Activated CD8-positive, alpha-beta T cell treated with anti-CD3 and anti-CD28 coated beads for 36 hours (primary cell): ENCODE data around the gene DAB1. TPM values are rescaled to one million over a fixed set of nuclear protein-coding genes. Genes with fewer than 3 reads are reported as not detected.

ENCODE experiments used
- ATAC-seq: fragments of 200-7000 bp; cut with Tn5 transposase; one replicate; pipeline ENCODE4 v1.10.0; 2021; ENCODE audit warnings: mild to moderate bottlenecking, moderate library complexity
- CTCF ChIA-PET: fragments of 350-600 bp; sonication (Branson Sonifier 250); formaldehyde crosslinking; loops from one replicate; lab custom pipeline; 2021; ENCODE audit warnings: antibody characterized with exemption; lab: Charles Lee
- POLR2A ChIA-PET: fragments of 350-600 bp; sonication (Branson Sonifier 250); formaldehyde crosslinking; loops from one replicate; lab custom pipeline; 2021; ENCODE audit warnings: antibody characterized with exemption; lab: Charles Lee
- DNase-seq: peaks from one replicate; pipeline ENCODE4 v3.0.0-alpha.2; 2020
- H3K27ac Mint-ChIP-seq: one replicate; pipeline ENCODE4 v1.8.0; 2021; ENCODE audit warnings: mild to moderate bottlenecking, mixed read lengths
- H3K27me3 Mint-ChIP-seq: one replicate; pipeline ENCODE4 v1.8.0; 2021; ENCODE audit warnings: mixed read lengths
- H3K36me3 Mint-ChIP-seq: one replicate; pipeline ENCODE4 v1.8.0; 2021; ENCODE audit warnings: low read depth, mixed read lengths
- H3K4me1 Mint-ChIP-seq: one replicate; pipeline ENCODE4 v1.8.0; 2021; ENCODE audit warnings: low read depth, mixed read lengths
- H3K4me3 Mint-ChIP-seq: one replicate; pipeline ENCODE4 v1.8.0; 2021; ENCODE audit warnings: mild to moderate bottlenecking, moderate library complexity, mixed read lengths
- H3K9me3 Mint-ChIP-seq: one replicate; pipeline ENCODE4 v1.8.0; 2021; ENCODE audit warnings: mixed read lengths
- CTCF ChIP-seq: fragments of 200-600 bp; IDR thresholded peaks from one replicate; pipeline ENCODE4 v1.8.0; 2022; ENCODE audit warnings: antibody characterized with exemption, mild to moderate bottlenecking
- intact Hi-C: fragments of 100-400 bp; cut with micrococcal nuclease; formaldehyde crosslinking; loops from one replicate; pipeline ENCODE4 v1.10.0; 2022
- total RNA-seq, 2 experiments: library from RNA; stranded (reverse); gene quantifications; one replicate each; pipeline ENCODE4 v1.2.3, GENCODE V29; 2021

The DAB1 gene
- total RNA-seq, 2 experiments from 2014 or later = not detected

- Mint-ChIP-seq H3K4me1 (no peaks in the 10 kb centered on the region), H3K27ac (no peak overlapping the region), H3K4me3 (no peak overlapping the region), H3K27me3 (no peaks in the 10 kb centered on the region), H3K36me3 (no peaks in the 10 kb centered on the region), H3K9me3 (peaks cover 3% of the 10 kb centered on the region)
- ChIA-PET POLR2A (no interaction called here), CTCF (no interaction called here)
- no peak for TF ChIP-seq CTCF
- DNase-seq (no peak), ATAC-seq (no peak)
- intact Hi-C loops = no loop called here
These were observed 94.8 kb downstream of the DAB1 start for GRCh38 chr1:57329001-57329527.

GRCh38 chr1:57327946-57328345 is 95.9 kb downstream of the DAB1 start:
- Mint-ChIP-seq H3K27me3 (no peaks in the 10 kb centered on the region), H3K4me1 (no peaks in the 10 kb centered on the region), H3K4me3 (no peak overlapping the region), H3K9me3 (peaks cover 3% of the 10 kb centered on the region), H3K36me3 (no peaks in the 10 kb centered on the region), H3K27ac (no peak overlapping the region)
- TF ChIP-seq CTCF = no peak
- CTCF ChIA-PET = no interaction called here
- ATAC-seq (no peak), DNase-seq (no peak)
- intact Hi-C loops = no loop called here
- POLR2A ChIA-PET = no interaction called here

- POLR2A ChIA-PET = no interaction called here
- intact Hi-C loops = no loop called here
- CTCF ChIA-PET = no interaction called here
- Mint-ChIP-seq H3K27ac (no peak overlapping the region), H3K36me3 (no peaks in the 10 kb centered on the region), H3K9me3 (peaks cover 3% of the 10 kb centered on the region), H3K4me3 (no peak overlapping the region), H3K27me3 (no peaks in the 10 kb centered on the region), H3K4me1 (no peaks in the 10 kb centered on the region)
- ATAC-seq (no peak), DNase-seq (no peak)
- no peak for TF ChIP-seq CTCF
These were observed 96.5 kb downstream of the DAB1 start for GRCh38 chr1:57327336-57327735.

- intact Hi-C loops = no loop called here
- no peak for ATAC-seq
These were observed 98.3 kb downstream of the DAB1 start for GRCh38 chr1:57325536-57325935.

GRCh38 chr1:57325117-57325516 is 98.7 kb downstream of the DAB1 start:
- intact Hi-C loops = no loop called here
- CTCF ChIA-PET = no interaction called here

More at GRCh38 chr1:57325536-57325935, 98.3 kb downstream of the DAB1 start:
- ChIA-PET CTCF (no interaction called here), POLR2A (no interaction called here)
- no peak overlapping the region for H3K27ac Mint-ChIP-seq
- TF ChIP-seq CTCF = no peak
- H3K27me3 Mint-ChIP-seq = no peaks in the 10 kb centered on the region
- no peaks in the 10 kb centered on the region for H3K36me3 Mint-ChIP-seq
- no peak for DNase-seq
- H3K4me1 Mint-ChIP-seq = no peaks in the 10 kb centered on the region
- H3K4me3 Mint-ChIP-seq = no peak overlapping the region
- no peaks in the 10 kb centered on the region for H3K9me3 Mint-ChIP-seq

More at GRCh38 chr1:57325117-57325516, 98.7 kb downstream of the DAB1 start:
- no peaks in the 10 kb centered on the region for H3K9me3 Mint-ChIP-seq
- TF ChIP-seq CTCF = no peak
- peaks cover 2% of the 10 kb centered on the region for H3K27me3 Mint-ChIP-seq
- ATAC-seq (no peak), DNase-seq (no peak)
- H3K4me1 Mint-ChIP-seq = no peaks in the 10 kb centered on the region
- H3K36me3 Mint-ChIP-seq = no peaks in the 10 kb centered on the region
- no peak overlapping the region for H3K27ac Mint-ChIP-seq
- H3K4me3 Mint-ChIP-seq = no peak overlapping the region
- POLR2A ChIA-PET = no interaction called here
